ENCODE data around the gene RNF227. TPM values are rescaled to one million over a fixed set of nuclear protein-coding genes. Genes with fewer than 3 reads are reported as not detected.

RNF227 gene
- 2.2 TPM for polyA plus RNA-seq (2012; ENCODE audit: insufficient read length, low read depth)

- TF ChIP-seq REST (IDR thresholded peaks at IDR 0.05; ENCODE audit: insufficient read depth in 1 of 2, low read depth in 2 of 2, low read length in 2 of 2) = peak; percentile 8 to 55; a peak in 1 of 4 replicates
- TF ChIP-seq TAF1 (IDR thresholded peaks at IDR 0.05; ENCODE audit: borderline replicate concordance, insufficient read depth, low read length) = no peak
- peak; percentile 72 for TF ChIP-seq FOXP2 (optimal IDR thresholded peaks at IDR 0.05; ENCODE audit: borderline replicate concordance, extremely low read depth, extremely low read length, insufficient read depth)
- no peak for TF ChIP-seq SIN3A (IDR thresholded peaks at IDR 0.05; ENCODE audit: borderline replicate concordance, insufficient read depth, low read length)
- no peak for TF ChIP-seq POLR2AphosphoS5 (IDR thresholded peaks at IDR 0.05; ENCODE audit: low read depth, low read length)
These were observed at the start of gene RNF227 for GRCh38 chr17:7915611-7916384. Gene RNF227 (minus strand): TSS chr17:7916289. CDS start chr17:7916195, 94 bp downstream.

GRCh38 chr17:7961421-7961820, 45.3 kb upstream of the RNF227 start:
- no peak for TF ChIP-seq POLR2AphosphoS5 (IDR thresholded peaks at IDR 0.05; ENCODE audit: low read depth, low read length)
- no peak for TF ChIP-seq SIN3A (IDR thresholded peaks at IDR 0.05; ENCODE audit: borderline replicate concordance, insufficient read depth, low read length)
- TF ChIP-seq FOXP2 (optimal IDR thresholded peaks at IDR 0.05; ENCODE audit: borderline replicate concordance, extremely low read depth, extremely low read length, insufficient read depth) = no peak

- TF ChIP-seq SIN3A (IDR thresholded peaks at IDR 0.05; ENCODE audit: borderline replicate concordance, insufficient read depth, low read length) (no peak), FOXP2 (optimal IDR thresholded peaks at IDR 0.05; ENCODE audit: borderline replicate concordance, extremely low read depth, extremely low read length, insufficient read depth) (no peak), REST (IDR thresholded peaks at IDR 0.05; ENCODE audit: insufficient read depth in 1 of 2, low read depth in 2 of 2, low read length in 2 of 2) (no peak), POLR2AphosphoS5 (IDR thresholded peaks at IDR 0.05; ENCODE audit: low read depth, low read length) (no peak), TAF1 (IDR thresholded peaks at IDR 0.05; ENCODE audit: borderline replicate concordance, insufficient read depth, low read length) (no peak)
These were observed 43.6 kb upstream of the RNF227 start for GRCh38 chr17:7959503-7960253.

GRCh38 chr17:7956228-7956965, 40.3 kb upstream of the RNF227 start:
- TF ChIP-seq REST (IDR thresholded peaks at IDR 0.05; ENCODE audit: insufficient read depth in 1 of 2, low read depth in 2 of 2, low read length in 2 of 2) = no peak
- TF ChIP-seq TAF1 (IDR thresholded peaks at IDR 0.05; ENCODE audit: borderline replicate concordance, insufficient read depth, low read length) = no peak
- TF ChIP-seq FOXP2 (optimal IDR thresholded peaks at IDR 0.05; ENCODE audit: borderline replicate concordance, extremely low read depth, extremely low read length, insufficient read depth) = no peak
- TF ChIP-seq SIN3A (IDR thresholded peaks at IDR 0.05; ENCODE audit: borderline replicate concordance, insufficient read depth, low read length) = no peak
- no peak for TF ChIP-seq POLR2AphosphoS5 (IDR thresholded peaks at IDR 0.05; ENCODE audit: low read depth, low read length)
